ENCODE data around the gene ATXN7L1. TPM values are rescaled to one million over a fixed set of nuclear protein-coding genes. Genes with fewer than 3 reads are reported as not detected.

ATXN7L1 gene
- total and polyA plus RNA-seq, 2 of the 4 experiments (the other 2 are of a cell fraction), result 3.5 to 4.3 TPM

DNA sequence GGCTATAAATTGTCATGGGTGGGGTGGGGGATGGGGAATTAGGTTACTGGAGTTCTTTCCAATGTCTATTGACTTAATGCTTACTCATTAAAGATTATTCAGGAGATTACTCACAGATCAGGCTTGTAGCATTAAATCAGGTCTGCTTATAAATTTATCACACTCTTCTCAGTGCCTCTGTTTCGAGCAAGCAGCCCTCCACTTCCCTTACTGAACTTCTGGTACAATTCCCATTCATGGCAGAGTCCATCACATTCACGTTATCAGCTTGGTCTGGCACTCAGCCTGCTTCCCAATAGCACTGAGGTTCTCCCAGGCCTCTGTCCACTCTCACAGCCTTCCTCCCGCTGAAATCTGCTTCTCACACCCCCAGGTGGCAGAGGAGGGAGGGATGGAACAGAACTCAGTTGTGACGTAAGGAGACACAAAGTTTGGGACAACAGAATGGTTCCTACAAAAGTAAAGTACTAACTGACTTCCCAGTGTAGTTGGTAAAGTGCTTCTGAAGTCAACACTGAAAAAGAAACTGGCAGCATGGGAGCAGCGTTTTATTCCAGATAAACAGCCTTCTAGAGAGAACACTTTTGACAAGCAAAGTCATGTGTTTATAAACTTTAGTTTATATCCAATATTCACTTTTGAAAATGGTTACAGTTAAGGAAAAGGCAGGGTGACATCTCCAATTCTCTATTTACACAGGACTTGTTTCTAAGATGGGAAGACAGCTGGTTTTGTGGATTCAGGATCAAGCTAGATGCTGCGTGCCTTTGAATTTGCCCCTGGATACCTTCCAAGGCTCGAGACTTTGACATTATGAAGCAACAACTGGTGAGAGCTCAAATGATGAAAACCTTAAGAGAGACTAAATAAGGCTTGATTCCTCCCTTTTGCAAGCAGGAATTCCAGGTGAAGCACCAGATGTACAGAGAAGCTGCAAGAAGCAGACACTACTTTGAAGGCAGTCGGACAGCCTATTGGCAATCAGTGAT is 81.4 kb downstream of the ATXN7L1 start:
- peaks cover 4% of the 10 kb centered on the region; the same call in 1 of the 2 replicates for H4K20me1 ChIP-seq (ENCODE audit: insufficient read depth, low read length)
- peak overlapping the region; percentile 89 for H3K4ac ChIP-seq (ENCODE audit: low read depth, low read length)
- peak overlapping the region; percentile 54 for H4K5ac ChIP-seq (ENCODE audit: low read depth, low read length)
- H2BK120ac ChIP-seq (ENCODE audit: low read depth, low read length), result peak overlapping the region; percentile 70
- peak overlapping the region; percentile 72 for H3K4me2 ChIP-seq (ENCODE audit: low read depth, low read length)
- peak overlapping the region; percentile 13 for H2AK9ac ChIP-seq (replicated peaks; ENCODE audit: low read depth, low read length, poor library complexity)
- H3K27ac ChIP-seq (ENCODE audit: insufficient read depth, low read length), result peak overlapping the region; percentile 95
- peak overlapping the region; percentile 84; the same call in 2 of the 3 replicates for H2BK15ac ChIP-seq (ENCODE audit: low read depth, low read length)
- peak overlapping the region; percentile 24 to 66; a peak in 1 of 4 replicates for H4K8ac ChIP-seq (ENCODE audit: low read depth in 2 of 2, low read length in 2 of 2)
- DNase-seq, result peak; percentile 84
- peaks cover 22% of the 10 kb centered on the region for H3K4me1 ChIP-seq (ENCODE audit: control insufficient read depth, insufficient read depth, low read length)
- no peaks in the 10 kb centered on the region for H3K27me3 ChIP-seq (ENCODE audit: control insufficient read depth, insufficient read depth, low read length)
- no peak overlapping the region for H3K4me3 ChIP-seq (ENCODE audit: insufficient read depth, low read depth, low read length)
- peak overlapping the region; percentile 86 for H3K18ac ChIP-seq (ENCODE audit: low read depth, low read length)
- peaks cover 0 to 45% of the 10 kb centered on the region in 2 experiments; a peak in 3 of 4 replicates for H3K79me1 ChIP-seq (ENCODE audit: low read depth in 1 of 2, low read length in 2 of 2)
- H3K23ac ChIP-seq (ENCODE audit: low read depth, low read length), result peak overlapping the region; percentile 47
- peak overlapping the region; percentile 73 for H2BK5ac ChIP-seq (ENCODE audit: low read depth, low read length, poor library complexity, severe bottlenecking)
- H2AFZ ChIP-seq (replicated peaks; ENCODE audit: low read length, poor library complexity), result no peak overlapping the region
- peak; percentile 52 for ATAC-seq (ENCODE audit: low read depth)
- ChIA-PET CTCF (interaction anchor here (0.6 kb wide), 2 partner anchors 147 to 206 kb away, joined by 3 read pairs; no protein-coding TSS in a partner anchor), POLR2A (ENCODE audit: unreplicated experiment) (no interaction called here)
- no peaks in the 10 kb centered on the region for H3K9me3 ChIP-seq (ENCODE audit: control insufficient read depth, insufficient read depth, low read length)
- H3K9me1 ChIP-seq (ENCODE audit: insufficient read depth, low read length), result peaks cover 31% of the 10 kb centered on the region
- TF ChIP-seq BHLHE40 (IDR thresholded peaks at IDR 0.05; ENCODE audit: low read depth, low read length) (peak; percentile 74; the same call in 1 of the 2 replicates), MAFK (IDR thresholded peaks at IDR 0.05; ENCODE audit: low read depth, low read length) (no peak), CEBPB (IDR thresholded peaks at IDR 0.05; ENCODE audit: low read depth, low read length) (peak; percentile 91)
- H3K14ac ChIP-seq (replicated peaks; ENCODE audit: low read depth, low read length), result peak overlapping the region; percentile 76
- intact Hi-C loops (cut with micrococcal nuclease) (loop anchor here (1.0 to 2.0 kb wide), 2 partner anchors 18 to 214 kb away; no protein-coding TSS in a partner anchor), dilution Hi-C loops (cut with HindIII; ENCODE audit: low sequenced_read_pairs, unreplicated experiment) (no loop called here), in situ Hi-C loops (cut with MboI; ENCODE audit: low sequenced_read_pairs) (no loop called here)
- H2AK5ac ChIP-seq (ENCODE audit: low read depth, low read length), result peak overlapping the region; percentile 87
- BruUV-seq (replicated peaks), result no TSS peak
- H3K9ac ChIP-seq (ENCODE audit: low read depth, low read length), result peak overlapping the region; percentile 74
- H3K56ac ChIP-seq (ENCODE audit: extremely low read depth, insufficient read depth, low read length), result no peak overlapping the region
- WGBS, 2 experiments (ENCODE audit: extremely low coverage in 2 of 2, insufficient read length in 1 of 2), result 18% methylated on average over 4 of the region's 8 CpGs; no CpG with 5 or more reads in 1 of the 2 experiments
- peaks cover 2% of the 10 kb centered on the region; the same call in 1 of the 2 replicates for H3K36me3 ChIP-seq (ENCODE audit: control insufficient read depth, insufficient read depth, low read length)
- H4K91ac ChIP-seq (ENCODE audit: insufficient read depth, low read depth, low read length), result peak overlapping the region; percentile 71
- H2BK20ac ChIP-seq (ENCODE audit: low read depth, low read length), result peak overlapping the region; percentile 70

Measured in IMR-90 (cell line).